ENCODE data around the gene TRAK2. TPM values are rescaled to one million over a fixed set of nuclear protein-coding genes. Genes with fewer than 3 reads are reported as not detected.

The TRAK2 gene
- total RNA-seq, 1 experiment from 2014 or later, result 15.2 TPM

DNA sequence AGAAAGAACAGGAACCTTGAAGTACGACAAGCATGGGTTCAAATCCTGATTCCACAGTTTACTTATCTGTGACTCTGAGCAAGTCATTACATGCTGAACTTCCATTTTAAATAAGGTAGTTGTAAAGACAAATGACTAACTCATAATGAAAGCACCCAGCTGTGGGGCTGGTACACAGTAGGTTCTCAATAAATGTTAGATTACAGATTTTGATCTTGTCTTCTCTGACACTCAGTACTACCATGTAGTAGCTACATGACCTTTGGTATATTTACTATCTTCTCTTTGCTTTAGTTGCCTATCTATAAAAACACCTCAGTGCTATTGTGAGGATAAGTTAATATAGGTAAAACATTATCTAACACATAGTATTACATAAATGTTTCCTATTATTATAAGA, 3.2 kb downstream of the TRAK2 start (continued):
- no peak for TF ChIP-seq TCF7L2 (IDR thresholded peaks at IDR 0.05; ENCODE audit: borderline replicate concordance, extremely low read depth, insufficient read depth, insufficient read length)
- TF ChIP-seq JUND (IDR thresholded peaks at IDR 0.05), result no peak
- TF ChIP-seq, protein P1, sequence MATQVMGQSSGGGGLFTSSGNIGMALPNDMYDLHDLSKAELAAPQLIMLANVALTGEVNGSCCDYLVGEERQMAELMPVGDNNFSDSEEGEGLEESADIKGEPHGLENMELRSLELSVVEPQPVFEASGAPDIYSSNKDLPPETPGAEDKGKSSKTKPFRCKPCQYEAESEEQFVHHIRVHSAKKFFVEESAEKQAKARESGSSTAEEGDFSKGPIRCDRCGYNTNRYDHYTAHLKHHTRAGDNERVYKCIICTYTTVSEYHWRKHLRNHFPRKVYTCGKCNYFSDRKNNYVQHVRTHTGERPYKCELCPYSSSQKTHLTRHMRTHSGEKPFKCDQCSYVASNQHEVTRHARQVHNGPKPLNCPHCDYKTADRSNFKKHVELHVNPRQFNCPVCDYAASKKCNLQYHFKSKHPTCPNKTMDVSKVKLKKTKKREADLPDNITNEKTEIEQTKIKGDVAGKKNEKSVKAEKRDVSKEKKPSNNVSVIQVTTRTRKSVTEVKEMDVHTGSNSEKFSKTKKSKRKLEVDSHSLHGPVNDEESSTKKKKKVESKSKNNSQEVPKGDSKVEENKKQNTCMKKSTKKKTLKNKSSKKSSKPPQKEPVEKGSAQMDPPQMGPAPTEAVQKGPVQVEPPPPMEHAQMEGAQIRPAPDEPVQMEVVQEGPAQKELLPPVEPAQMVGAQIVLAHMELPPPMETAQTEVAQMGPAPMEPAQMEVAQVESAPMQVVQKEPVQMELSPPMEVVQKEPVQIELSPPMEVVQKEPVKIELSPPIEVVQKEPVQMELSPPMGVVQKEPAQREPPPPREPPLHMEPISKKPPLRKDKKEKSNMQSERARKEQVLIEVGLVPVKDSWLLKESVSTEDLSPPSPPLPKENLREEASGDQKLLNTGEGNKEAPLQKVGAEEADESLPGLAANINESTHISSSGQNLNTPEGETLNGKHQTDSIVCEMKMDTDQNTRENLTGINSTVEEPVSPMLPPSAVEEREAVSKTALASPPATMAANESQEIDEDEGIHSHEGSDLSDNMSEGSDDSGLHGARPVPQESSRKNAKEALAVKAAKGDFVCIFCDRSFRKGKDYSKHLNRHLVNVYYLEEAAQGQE (IDR thresholded peaks at IDR 0.05; ENCODE audit: low read depth), result no peak
- TF ChIP-seq EZH2 (IDR thresholded peaks at IDR 0.05), result no peak
- TF ChIP-seq EGR1 (IDR thresholded peaks at IDR 0.05; ENCODE audit: low read depth), result no peak
- no peak for TF ChIP-seq EZH2phosphoT487 (IDR thresholded peaks at IDR 0.05; ENCODE audit: borderline replicate concordance)
- no peak for TF ChIP-seq SP1 (IDR thresholded peaks at IDR 0.05; ENCODE audit: low read depth)

DNA sequence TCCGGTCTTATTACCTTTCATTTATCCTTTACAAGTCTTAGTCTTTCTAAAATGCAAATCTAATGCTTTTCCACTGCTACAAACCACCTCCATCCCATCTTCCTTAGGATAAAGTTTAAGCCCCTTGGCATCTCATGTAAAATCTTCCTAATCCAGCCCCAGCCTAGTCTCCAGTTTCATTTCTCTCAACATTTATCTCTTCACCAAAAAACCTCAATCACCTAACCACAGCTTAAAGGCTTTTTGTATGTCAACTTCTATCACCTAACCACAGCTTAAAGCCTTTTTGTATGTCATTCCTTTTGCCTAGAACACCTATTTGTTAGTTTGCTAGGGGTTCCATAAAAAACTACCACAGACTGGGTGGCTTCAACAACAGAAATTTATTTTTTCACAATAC, 4.2 kb downstream of the TRAK2 start:
- ATAC-seq (no peak), DNase-seq (ENCODE audit: low read depth, low spot score) (no peak)
- Histone ChIP-seq H3K36me3 (ENCODE audit: control insufficient read depth in 1 of 2, insufficient read depth in 2 of 2, low read length in 2 of 2) (no peaks in the 10 kb centered on the region), H3K4me1 (ENCODE audit: control insufficient read depth in 1 of 2, insufficient read depth in 2 of 2, low read length in 2 of 2) (peaks cover 10 to 17% of the 10 kb centered on the region in 2 experiments), H3K4me3 (replicated peaks in 1 of 2; ENCODE audit: low read depth in 1 of 2, low read length in 2 of 2) (no peak overlapping the region), H4K20me1 (ENCODE audit: insufficient read depth) (no peaks in the 10 kb centered on the region), H3K9me3 (ENCODE audit: control insufficient read depth in 1 of 2, insufficient read depth in 1 of 2, low read depth in 1 of 2, low read length in 2 of 2) (no peaks in the 10 kb centered on the region), H3K79me2 (ENCODE audit: insufficient read depth, low read length) (peaks cover 7% of the 10 kb centered on the region; the same call in 1 of the 2 replicates), H3K27ac (ENCODE audit: low read depth, low read length) (no peak overlapping the region), H2AFZ (ENCODE audit: low read depth, low read length, poor library complexity, severe bottlenecking) (no peak overlapping the region), H3K9me2 (ENCODE audit: insufficient read depth) (no peaks in the 10 kb centered on the region), H3K27me3 (ENCODE audit: insufficient read depth, low read length) (no peaks in the 10 kb centered on the region), H3K9ac (ENCODE audit: low read length) (no peak overlapping the region), H3K4me2 (ENCODE audit: low read length) (no peak overlapping the region)
- ChIA-PET RAD21 (ENCODE audit: low non-redundant PET in 1 of 2, low total read pairs in 2 of 2, uncharacterized antibody in 2 of 2, unreplicated experiment in 2 of 2) (no interaction called here), POLR2A (no interaction called here), CTCF (no interaction called here)
- no TSS peak for BruUV-seq (replicated peaks)
- intact Hi-C loops (cut with micrococcal nuclease), result no loop called here
- TF ChIP-seq, protein P2, sequence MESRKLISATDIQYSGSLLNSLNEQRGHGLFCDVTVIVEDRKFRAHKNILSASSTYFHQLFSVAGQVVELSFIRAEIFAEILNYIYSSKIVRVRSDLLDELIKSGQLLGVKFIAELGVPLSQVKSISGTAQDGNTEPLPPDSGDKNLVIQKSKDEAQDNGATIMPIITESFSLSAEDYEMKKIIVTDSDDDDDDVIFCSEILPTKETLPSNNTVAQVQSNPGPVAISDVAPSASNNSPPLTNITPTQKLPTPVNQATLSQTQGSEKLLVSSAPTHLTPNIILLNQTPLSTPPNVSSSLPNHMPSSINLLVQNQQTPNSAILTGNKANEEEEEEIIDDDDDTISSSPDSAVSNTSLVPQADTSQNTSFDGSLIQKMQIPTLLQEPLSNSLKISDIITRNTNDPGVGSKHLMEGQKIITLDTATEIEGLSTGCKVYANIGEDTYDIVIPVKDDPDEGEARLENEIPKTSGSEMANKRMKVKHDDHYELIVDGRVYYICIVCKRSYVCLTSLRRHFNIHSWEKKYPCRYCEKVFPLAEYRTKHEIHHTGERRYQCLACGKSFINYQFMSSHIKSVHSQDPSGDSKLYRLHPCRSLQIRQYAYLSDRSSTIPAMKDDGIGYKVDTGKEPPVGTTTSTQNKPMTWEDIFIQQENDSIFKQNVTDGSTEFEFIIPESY (IDR thresholded peaks at IDR 0.05; ENCODE audit: extremely low read depth, insufficient replicate concordance, low read length), result no peak
- TF ChIP-seq EZH2phosphoT487 (IDR thresholded peaks at IDR 0.05; ENCODE audit: borderline replicate concordance), result no peak
- TF ChIP-seq FOSL1 (IDR thresholded peaks at IDR 0.05; ENCODE audit: low read depth), result no peak
- no peak for TF ChIP-seq ELF1 (IDR thresholded peaks at IDR 0.05; ENCODE audit: borderline replicate concordance, low read depth)
- TF ChIP-seq, protein P1 (IDR thresholded peaks at IDR 0.05; ENCODE audit: low read depth), result no peak
- no peak for TF ChIP-seq EZH2 (IDR thresholded peaks at IDR 0.05)
- TF ChIP-seq POLR2A (IDR thresholded peaks at IDR 0.05; ENCODE audit: borderline replicate concordance, extremely low read depth, insufficient read depth, insufficient read length), result no peak
- no peak for TF ChIP-seq SIN3A (IDR thresholded peaks at IDR 0.05; ENCODE audit: low read depth)
- no peak for TF ChIP-seq SRF (IDR thresholded peaks at IDR 0.05; ENCODE audit: low read depth)
- TF ChIP-seq, protein P3, sequence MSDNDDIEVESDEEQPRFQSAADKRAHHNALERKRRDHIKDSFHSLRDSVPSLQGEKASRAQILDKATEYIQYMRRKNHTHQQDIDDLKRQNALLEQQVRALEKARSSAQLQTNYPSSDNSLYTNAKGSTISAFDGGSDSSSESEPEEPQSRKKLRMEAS (IDR thresholded peaks at IDR 0.05), result no peak
- TF ChIP-seq TCF7L2 (IDR thresholded peaks at IDR 0.05; ENCODE audit: borderline replicate concordance, extremely low read depth, insufficient read depth, insufficient read length), result no peak
- TF ChIP-seq ZFX (IDR thresholded peaks at IDR 0.05), result no peak
